Islet precursor cell (in vitro differentiated cells): ENCODE results near the gene KEL.
A peak's percentile ranks its signal among the peaks of the same experiment; 100 is the strongest.

Experiments used
- DNase-seq: peaks from one replicate; pipeline ENCODE4 v3.0.0-alpha.2; 2018

KEL gene

GRCh38 chr7:142927085-142927745 is 34.9 kb downstream of the KEL start:
- DNase-seq = peak; percentile 21

- DNase-seq = peak; percentile 59
Measured at GRCh38 chr7:142925413-142925812, 36.8 kb downstream of the KEL start.

GRCh38 chr7:142923391-142923790 is 38.8 kb downstream of the KEL start:
- DNase-seq = no peak

- peak; percentile 14 for DNase-seq
Measured at GRCh38 chr7:142919656-142920055, 42.5 kb downstream of the KEL start.

- DNase-seq = peak; percentile 20
Measured at GRCh38 chr7:142918901-142919300, 43.3 kb downstream of the KEL start.

GRCh38 chr7:142917447-142917846 is 44.7 kb downstream of the KEL start:
- DNase-seq = peak; percentile 10

GRCh38 chr7:142916508-142916907 is 45.7 kb downstream of the KEL start:
- DNase-seq = peak; percentile 59

GRCh38 chr7:142915315-142915714 is 46.8 kb downstream of the KEL start:
- DNase-seq = peak; percentile 20

- no peak for DNase-seq
Measured at GRCh38 chr7:142914121-142914520, 48.0 kb downstream of the KEL start.

- DNase-seq = peak; percentile 4
Measured at GRCh38 chr7:142913566-142913965, 48.6 kb downstream of the KEL start.

- DNase-seq = peak; percentile 45
Measured at GRCh38 chr7:142913051-142913450, 49.1 kb downstream of the KEL start.

- DNase-seq = no peak
Measured at GRCh38 chr7:142910481-142910880, 51.7 kb downstream of the KEL start.

GRCh38 chr7:142910031-142910433 is 52.1 kb downstream of the KEL start:
- DNase-seq = no peak

- peak; percentile 43 for DNase-seq
Measured at GRCh38 chr7:142908921-142909890, 53.0 kb downstream of the KEL start.

- DNase-seq = peak; percentile 22
Measured at GRCh38 chr7:142908290-142908689, 53.9 kb downstream of the KEL start.

- no peak for DNase-seq
Measured at GRCh38 chr7:142906643-142907042, 55.5 kb downstream of the KEL start.

GRCh38 chr7:142905759-142906158 is 56.4 kb downstream of the KEL start:
- no peak for DNase-seq

GRCh38 chr7:142904128-142904527 is 58.0 kb downstream of the KEL start:
- DNase-seq = no peak

GRCh38 chr7:142901426-142902259 is 60.5 kb downstream of the KEL start:
- peak; percentile 52 for DNase-seq

- peak; percentile 52 for DNase-seq
Measured at GRCh38 chr7:142899661-142900060, 62.5 kb downstream of the KEL start.

- peak; percentile 87 for DNase-seq
Measured at GRCh38 chr7:142898377-142899170, 63.6 kb downstream of the KEL start.

- DNase-seq = peak; percentile 29
Measured at GRCh38 chr7:142897691-142898090, 64.5 kb downstream of the KEL start.
